Mucosa of descending colon (tissue), 3 donors: ENCODE data around the gene THOP1. TPM values are rescaled to one million over a fixed set of nuclear protein-coding genes. Genes with fewer than 3 reads are reported as not detected.

Source experiments
- ATAC-seq: fragments of 200-7000 bp; cut with Tn5 transposase; one replicate; pipeline ENCODE4 v1.9.1; 2020; ENCODE audit warnings: mild to moderate bottlenecking, moderate library complexity
- DNase-seq, 3 donors: peaks; one replicate each; pipeline ENCODE4 v3.0.0-alpha.2; 2020
- H3K36me3 ChIP-seq: fragments of 200-600 bp; one replicate; pipeline ENCODE4 v1.8.0; 2021; ENCODE audit warnings: low read depth, mild to moderate bottlenecking
- H3K4me1 ChIP-seq: fragments of 200-600 bp; one replicate; pipeline ENCODE4 v1.8.0; 2021; ENCODE audit warnings: low read depth, mild to moderate bottlenecking
- H3K4me3 ChIP-seq: fragments of 200-600 bp; one replicate; pipeline ENCODE4 v1.8.0; 2021; ENCODE audit warnings: mild to moderate bottlenecking
- H3K9me3 ChIP-seq: fragments of 200-600 bp; one replicate; pipeline ENCODE4 v1.8.0; 2021; ENCODE audit warnings: mild to moderate bottlenecking
- CTCF ChIP-seq: fragments of 200-600 bp; IDR thresholded peaks from one replicate; pipeline ENCODE4 v1.8.0; 2022; ENCODE audit warnings: antibody characterized with exemption, mild to moderate bottlenecking
- intact Hi-C, 2 donors: fragments of 100-400 bp; cut with DNase I in 1 of 2; cut with micrococcal nuclease in 1 of 2; formaldehyde crosslinking; loops; one replicate each; pipeline versions ENCODE4 v1.11.0 to v1.11.1; 2022; cut with DNase I, micrococcal nuclease
- total RNA-seq, 3 donors: library from RNA; stranded (reverse); fragmentation: NEBNext Ultra II Directional in 2 of 3; extraction: Animal tissue kit (Norgen Biotek cat#: 25700) in 2 of 3; gene quantifications; one replicate each; pipeline versions ENCODE4 v1.2.1 to v1.2.4, GENCODE V29; 2021 to 2023
- donor health status: DM: no; HTN: no; CAD: no; lungs with moderate emphysema.
- donor health status: DM: no; HTN: no; CAD: no.
- donor health status: DM: no; HTN: yes; CAD: no.

The THOP1 gene
- total RNA-seq, 3 donors from 2014 or later, result 38.5 to 53.1 (median 46.6) TPM

GRCh38 chr19:2793577-2793976 is 8.3 kb downstream of the THOP1 start:
- Histone ChIP-seq H3K36me3 (no peaks in the 10 kb centered on the region), H3K4me3 (no peak overlapping the region), H3K9me3 (no peaks in the 10 kb centered on the region), H3K4me1 (no peaks in the 10 kb centered on the region)
- TF ChIP-seq CTCF, result no peak
- ATAC-seq (no peak), DNase-seq (no peak)
- intact Hi-C loops, result no loop called here

GRCh38 chr19:2795827-2796658 is 10.7 kb downstream of the THOP1 start:
- no peaks in the 10 kb centered on the region for H3K36me3 ChIP-seq
- H3K9me3 ChIP-seq, result no peaks in the 10 kb centered on the region
- no peak overlapping the region for H3K4me3 ChIP-seq
- no peaks in the 10 kb centered on the region for H3K4me1 ChIP-seq
- no peak for TF ChIP-seq CTCF
- DNase-seq (no peak), ATAC-seq (peak; percentile 8)
- intact Hi-C loops, result no loop called here

- intact Hi-C loops, result no loop called here
- no peaks in the 10 kb centered on the region for H3K4me1 ChIP-seq
- no peak overlapping the region for H3K4me3 ChIP-seq
- TF ChIP-seq CTCF, result no peak
- no peaks in the 10 kb centered on the region for H3K9me3 ChIP-seq
- no peak for ATAC-seq
- no peaks in the 10 kb centered on the region for H3K36me3 ChIP-seq
- DNase-seq, result no peak
These were observed 11.5 kb downstream of the THOP1 start for GRCh38 chr19:2796659-2797266.

GRCh38 chr19:2797280-2797679 is 12.0 kb downstream of the THOP1 start:
- DNase-seq (no peak), ATAC-seq (no peak)
- Histone ChIP-seq H3K9me3 (no peaks in the 10 kb centered on the region), H3K4me3 (no peak overlapping the region), H3K36me3 (no peaks in the 10 kb centered on the region), H3K4me1 (no peaks in the 10 kb centered on the region)
- intact Hi-C loops, result no loop called here
- TF ChIP-seq CTCF, result no peak

GRCh38 chr19:2798158-2798685 is 12.9 kb downstream of the THOP1 start:
- TF ChIP-seq CTCF, result no peak
- Histone ChIP-seq H3K4me3 (no peak overlapping the region), H3K4me1 (no peaks in the 10 kb centered on the region), H3K36me3 (no peaks in the 10 kb centered on the region), H3K9me3 (no peaks in the 10 kb centered on the region)
- ATAC-seq (no peak), DNase-seq (no peak)
- intact Hi-C loops, result no loop called here
